ENCODE results near the gene CPAMD8.

The CPAMD8 gene

GRCh38 chr19:17055636-17056035 lies 29.0 kb upstream of the CPAMD8 start:
- TF ChIP-seq CTCF (conservative IDR thresholded peaks at IDR 0.05; ENCODE audit: low read length): no peak
- no peak for DNase-seq (ENCODE audit: low read depth)

GRCh38 chr19:17054746-17055145 lies 28.1 kb upstream of the CPAMD8 start:
- no peak for TF ChIP-seq CTCF (conservative IDR thresholded peaks at IDR 0.05; ENCODE audit: low read length)
- H3K4me3 ChIP-seq (ENCODE audit: low read length): no peak overlapping the region
- DNase-seq (ENCODE audit: low read depth): no peak

More at GRCh38 chr19:17055636-17056035, 29.0 kb upstream of the CPAMD8 start:
- no peak overlapping the region for H3K4me3 ChIP-seq (ENCODE audit: low read length)

- DNase-seq (ENCODE audit: low read depth): peak; percentile 54
- TF ChIP-seq CTCF (conservative IDR thresholded peaks at IDR 0.05; ENCODE audit: low read length): peak; percentile 69
- no peak overlapping the region for H3K4me3 ChIP-seq (ENCODE audit: low read length)
Measured at GRCh38 chr19:17052439-17052838, 25.8 kb upstream of the CPAMD8 start.

GRCh38 chr19:17049711-17050280 lies 23.2 kb upstream of the CPAMD8 start:
- H3K4me3 ChIP-seq (ENCODE audit: low read length): no peak overlapping the region
- no peak for TF ChIP-seq CTCF (conservative IDR thresholded peaks at IDR 0.05; ENCODE audit: low read length)
- peak; percentile 41 for DNase-seq (ENCODE audit: low read depth)

- H3K4me3 ChIP-seq (ENCODE audit: low read length): no peak overlapping the region
- TF ChIP-seq CTCF (conservative IDR thresholded peaks at IDR 0.05; ENCODE audit: low read length): no peak
- DNase-seq (ENCODE audit: low read depth): no peak
Measured at GRCh38 chr19:17048885-17049453, 22.4 kb upstream of the CPAMD8 start.

GRCh38 chr19:17045907-17046502 lies 19.4 kb upstream of the CPAMD8 start:
- TF ChIP-seq CTCF (conservative IDR thresholded peaks at IDR 0.05; ENCODE audit: low read length): no peak
- no peak for DNase-seq (ENCODE audit: low read depth)
- H3K4me3 ChIP-seq (ENCODE audit: low read length): no peak overlapping the region

- H3K4me3 ChIP-seq (ENCODE audit: low read length): no peak overlapping the region
- no peak for TF ChIP-seq CTCF (conservative IDR thresholded peaks at IDR 0.05; ENCODE audit: low read length)
- DNase-seq (ENCODE audit: low read depth): no peak
Measured at GRCh38 chr19:17043744-17044143, 17.1 kb upstream of the CPAMD8 start.
